Left hindlimb (tissue), 1 donor: ENCODE measurements around the gene BAIAP3.
A peak's percentile ranks its signal among the peaks of the same experiment; 100 is the strongest.

Experiments used
- DNase-seq: peaks from one replicate; pipeline ENCODE4 v3.0.0-alpha.2; 2018

The BAIAP3 gene

DNA sequence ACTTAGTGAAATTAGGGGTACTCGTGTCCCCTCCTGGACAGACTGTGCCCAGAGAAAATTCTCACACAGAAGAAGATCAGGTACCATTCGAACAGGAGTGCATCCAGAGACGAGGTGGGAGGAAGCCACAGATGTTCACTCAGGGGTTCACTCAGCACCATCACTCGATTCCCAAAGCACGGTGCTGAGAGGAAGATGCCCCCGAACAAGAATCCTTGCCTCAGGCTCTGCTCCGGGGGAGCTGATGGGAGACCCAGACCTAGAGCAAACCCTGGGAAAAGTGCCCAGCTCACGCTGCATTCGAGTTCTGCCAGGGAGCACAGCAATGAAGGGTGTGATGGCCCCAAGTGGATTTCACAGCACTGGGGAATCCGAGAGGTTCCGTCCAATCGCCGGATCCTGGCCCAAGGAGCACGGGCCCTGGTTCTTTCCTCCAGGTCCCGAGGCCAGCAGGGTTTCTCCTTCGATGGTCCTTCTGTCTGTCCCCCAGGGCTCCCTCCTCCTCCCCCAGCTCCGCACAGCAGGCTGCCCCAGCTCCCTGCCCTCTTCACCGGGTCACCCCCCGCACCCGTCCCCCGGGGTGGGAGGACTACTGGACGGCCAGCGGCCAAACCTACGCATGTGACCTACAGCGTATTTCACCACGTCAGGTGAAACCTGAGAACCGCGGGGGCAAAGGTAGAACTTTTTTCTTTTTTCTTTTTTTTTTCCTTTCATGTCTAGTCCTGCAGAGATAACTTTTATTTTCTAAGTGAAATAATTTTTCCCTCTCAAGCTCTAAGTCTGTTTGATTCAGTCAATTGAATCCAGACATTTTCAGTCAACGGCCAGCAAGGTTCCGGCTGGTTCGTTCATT lies 34.2 kb upstream of the BAIAP3 start:
- no peak for DNase-seq

DNA sequence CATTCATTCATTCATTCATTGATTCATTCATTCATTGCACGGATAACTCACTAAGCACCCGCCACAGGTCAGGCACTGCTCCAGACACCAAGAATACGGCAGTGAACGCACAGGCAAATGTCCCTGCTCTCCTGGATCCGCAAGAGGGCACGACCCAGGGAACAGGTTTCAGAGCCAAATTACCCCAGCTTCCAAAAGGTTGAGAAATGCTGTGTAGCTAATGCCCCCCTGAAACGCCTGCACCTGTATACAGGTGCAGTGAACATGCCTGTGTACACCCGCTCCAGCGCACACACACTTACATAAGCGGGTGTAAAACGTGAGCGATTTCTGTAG lies 33.6 kb upstream of the BAIAP3 start:
- DNase-seq, result no peak

DNA sequence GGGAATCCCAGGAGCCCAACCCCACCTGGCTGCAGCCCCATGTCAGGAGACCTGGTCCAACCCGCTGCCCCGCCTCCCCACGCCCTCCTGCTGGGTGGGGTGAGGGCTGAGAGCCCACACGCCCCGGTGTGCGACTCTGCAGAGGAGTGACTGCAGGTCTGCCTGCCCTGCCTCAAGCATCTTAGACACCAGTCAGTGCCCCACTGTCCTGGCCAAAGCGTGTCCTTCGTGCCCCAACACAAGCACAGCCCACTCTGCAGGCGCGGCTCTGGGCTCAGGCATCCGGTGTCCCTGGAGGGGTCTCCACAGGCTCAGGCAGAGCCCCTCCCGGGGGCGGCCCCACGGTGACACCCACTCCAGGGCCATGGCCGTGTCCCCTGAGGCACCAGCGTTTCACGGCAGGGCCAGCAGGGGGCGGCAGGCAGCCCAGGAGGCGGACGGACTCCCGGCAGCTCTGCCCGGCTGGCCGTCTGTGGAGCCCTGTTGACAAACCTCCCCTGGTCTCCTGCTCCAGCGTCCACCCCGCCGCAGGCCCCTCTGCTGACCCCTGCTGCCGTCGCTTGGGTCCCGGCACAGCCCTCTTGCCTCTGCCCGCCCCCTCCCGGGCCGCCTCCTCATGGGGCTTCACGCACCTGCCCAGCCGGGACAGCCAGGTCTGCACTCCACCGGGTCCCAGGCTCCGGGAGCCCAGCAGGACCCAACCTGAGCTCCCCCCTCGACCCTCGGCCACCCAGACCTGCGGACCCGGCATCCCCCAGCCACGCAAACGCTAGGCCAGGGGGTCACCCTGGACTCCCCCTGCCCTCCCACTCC lies 32.6 kb upstream of the BAIAP3 start:
- DNase-seq, result no peak

DNA sequence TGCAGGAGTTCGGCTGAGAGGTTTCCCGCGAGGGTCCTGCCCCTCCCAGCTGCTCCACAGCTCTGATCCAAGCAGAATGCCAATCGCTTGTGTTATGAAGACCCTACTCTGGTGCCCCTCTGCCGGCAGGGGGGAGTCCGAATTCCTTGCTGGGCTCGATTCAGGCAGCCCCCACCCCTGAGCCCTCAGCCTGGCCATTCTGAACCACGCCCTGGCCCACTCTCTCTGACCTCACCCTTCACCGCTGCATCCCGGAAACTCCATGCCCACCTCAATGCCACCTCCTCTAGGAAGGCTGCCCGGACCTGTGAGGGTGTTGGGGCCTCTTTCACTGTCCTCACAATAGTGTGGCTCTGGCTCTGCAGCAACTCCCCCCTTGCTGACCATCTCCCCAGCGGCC lies 31.9 kb upstream of the BAIAP3 start:
- no peak for DNase-seq

DNA sequence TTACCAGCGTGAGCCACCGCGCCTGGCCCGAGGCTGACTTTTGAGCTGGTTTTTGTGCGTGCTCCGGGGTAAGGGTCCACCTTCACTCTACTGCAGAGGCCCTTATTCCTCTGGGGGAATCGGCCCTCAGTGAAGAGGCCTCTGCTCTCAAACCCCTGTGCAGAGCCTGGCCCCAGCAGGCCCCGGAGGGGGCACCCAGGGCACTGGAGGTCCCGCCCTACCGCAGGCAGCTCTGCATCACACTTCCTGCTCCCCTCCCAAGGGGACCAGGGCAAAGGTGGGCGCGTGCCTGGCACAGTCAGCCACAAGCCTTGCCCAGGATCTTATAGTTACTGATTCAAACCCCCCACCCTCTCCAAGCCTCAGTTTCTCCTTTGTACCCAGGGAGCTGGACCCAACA lies 27.6 kb upstream of the BAIAP3 start:
- DNase-seq, result no peak

DNA sequence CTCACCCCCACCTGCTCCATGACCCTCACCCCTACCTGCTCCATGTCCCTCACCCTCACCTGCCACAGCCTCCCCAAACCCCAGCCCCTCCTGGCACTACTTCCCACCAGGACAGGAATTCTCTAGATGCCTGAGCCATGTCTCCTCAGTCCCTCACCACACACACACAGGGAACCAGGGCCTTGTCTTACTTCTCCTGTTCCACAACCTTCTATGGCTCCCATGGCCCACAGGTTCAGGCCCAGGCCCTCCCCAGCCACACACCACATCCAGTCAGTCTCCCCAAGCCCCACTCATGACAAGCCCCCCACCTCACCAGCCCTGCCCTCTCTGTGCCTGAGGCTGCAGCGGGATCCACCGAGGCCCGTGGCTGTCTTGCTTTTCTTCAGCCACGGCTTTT lies 27.1 kb upstream of the BAIAP3 start:
- no peak for DNase-seq

DNA sequence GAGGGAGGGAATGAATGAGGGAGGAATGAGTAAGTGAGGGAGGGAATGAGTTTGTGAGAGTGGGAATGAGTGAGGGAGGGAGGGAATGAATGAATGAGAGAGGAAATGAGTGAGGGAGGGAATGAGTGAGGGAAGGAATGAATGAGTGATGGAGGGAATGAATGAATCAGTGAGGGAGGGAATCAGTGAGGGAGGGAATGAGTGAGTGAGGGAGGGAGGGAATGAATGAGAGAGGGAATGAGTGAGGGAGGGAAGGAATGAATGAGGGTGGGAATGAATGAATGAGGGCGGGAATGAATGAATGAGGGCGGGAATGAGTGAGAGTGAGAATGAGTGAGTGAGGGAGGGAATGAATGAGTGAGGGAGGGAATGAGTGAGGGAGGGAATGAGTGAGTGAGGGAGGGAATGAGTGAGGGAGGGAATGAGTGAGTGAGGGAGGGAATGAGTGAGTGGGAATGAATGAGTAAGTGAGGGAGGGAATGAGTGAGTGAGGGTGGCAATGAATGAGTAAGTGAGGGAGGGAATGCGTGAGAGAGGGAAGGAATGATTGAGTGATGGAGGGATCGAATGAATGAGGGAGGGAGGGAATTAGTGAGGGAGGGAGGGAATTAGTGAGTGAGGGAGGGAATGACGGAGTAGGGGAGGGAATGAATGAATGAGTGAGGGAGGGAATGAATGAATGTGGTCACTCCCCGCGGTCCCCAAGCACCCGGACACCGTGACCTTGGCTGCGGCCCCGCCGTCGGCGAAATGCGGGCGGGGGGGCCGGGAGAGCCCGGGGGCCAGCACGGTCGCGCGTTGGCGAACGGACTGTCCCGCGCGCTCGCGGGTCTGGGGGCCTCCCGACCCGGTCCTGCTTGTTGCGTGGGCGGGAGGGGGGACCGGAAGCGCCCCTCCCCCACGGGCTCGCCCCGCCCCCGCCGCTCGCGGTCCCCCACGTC lies 25.1 kb upstream of the BAIAP3 start:
- DNase-seq, result no peak

DNA sequence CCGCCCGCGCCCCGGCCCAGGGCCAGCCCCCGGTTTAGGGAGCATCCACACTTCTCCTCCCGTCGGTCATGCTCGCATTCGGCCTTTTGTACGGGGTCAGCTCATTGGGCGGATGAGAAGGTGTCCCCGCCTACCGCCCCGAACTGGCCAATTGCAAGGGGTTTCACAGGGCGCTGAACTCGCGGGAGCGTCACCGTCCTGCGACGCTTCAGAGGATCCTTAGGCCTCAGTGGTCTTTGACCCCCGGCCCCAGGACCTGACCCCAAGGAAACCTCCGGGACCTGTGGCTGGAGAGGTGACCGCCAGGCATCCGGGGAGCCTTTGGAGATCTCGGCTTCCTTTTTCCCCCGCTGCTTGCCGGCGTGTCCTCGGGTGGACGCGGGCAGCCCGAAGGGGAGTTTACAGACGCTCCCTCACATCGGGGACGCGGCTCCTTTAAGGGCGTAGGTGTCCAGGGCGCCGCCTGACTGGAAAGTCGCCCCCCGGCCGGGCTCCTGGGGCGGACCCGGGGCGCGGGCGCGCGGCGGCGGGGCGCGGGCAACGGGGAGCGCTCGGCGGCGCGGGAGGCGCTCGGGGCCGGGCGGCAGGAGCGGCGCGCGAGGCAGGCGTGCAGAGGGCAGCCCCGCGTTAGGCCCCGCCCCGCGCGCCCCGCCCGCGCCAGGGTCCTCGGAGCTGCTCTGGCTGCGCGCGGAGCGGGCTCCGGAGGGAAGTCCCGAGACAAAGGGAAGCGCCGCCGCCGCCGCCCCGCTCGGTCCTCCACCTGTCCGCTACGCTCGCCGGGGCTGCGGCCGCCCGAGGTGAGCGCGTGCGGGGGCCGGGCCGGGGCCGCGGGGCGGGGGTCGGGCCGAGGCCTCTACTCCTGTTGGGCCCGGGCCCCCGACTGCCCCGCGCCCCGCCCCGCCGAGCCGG lies 24.2 kb upstream of the BAIAP3 start, which contains the start of gene UBE2I:
TSS of gene UBE2I (plus strand) at position 660 of the 909 bp plus-strand sequence. CDS start 4,395 bp downstream, outside the sequence.
- peak; percentile 99 for DNase-seq

DNA sequence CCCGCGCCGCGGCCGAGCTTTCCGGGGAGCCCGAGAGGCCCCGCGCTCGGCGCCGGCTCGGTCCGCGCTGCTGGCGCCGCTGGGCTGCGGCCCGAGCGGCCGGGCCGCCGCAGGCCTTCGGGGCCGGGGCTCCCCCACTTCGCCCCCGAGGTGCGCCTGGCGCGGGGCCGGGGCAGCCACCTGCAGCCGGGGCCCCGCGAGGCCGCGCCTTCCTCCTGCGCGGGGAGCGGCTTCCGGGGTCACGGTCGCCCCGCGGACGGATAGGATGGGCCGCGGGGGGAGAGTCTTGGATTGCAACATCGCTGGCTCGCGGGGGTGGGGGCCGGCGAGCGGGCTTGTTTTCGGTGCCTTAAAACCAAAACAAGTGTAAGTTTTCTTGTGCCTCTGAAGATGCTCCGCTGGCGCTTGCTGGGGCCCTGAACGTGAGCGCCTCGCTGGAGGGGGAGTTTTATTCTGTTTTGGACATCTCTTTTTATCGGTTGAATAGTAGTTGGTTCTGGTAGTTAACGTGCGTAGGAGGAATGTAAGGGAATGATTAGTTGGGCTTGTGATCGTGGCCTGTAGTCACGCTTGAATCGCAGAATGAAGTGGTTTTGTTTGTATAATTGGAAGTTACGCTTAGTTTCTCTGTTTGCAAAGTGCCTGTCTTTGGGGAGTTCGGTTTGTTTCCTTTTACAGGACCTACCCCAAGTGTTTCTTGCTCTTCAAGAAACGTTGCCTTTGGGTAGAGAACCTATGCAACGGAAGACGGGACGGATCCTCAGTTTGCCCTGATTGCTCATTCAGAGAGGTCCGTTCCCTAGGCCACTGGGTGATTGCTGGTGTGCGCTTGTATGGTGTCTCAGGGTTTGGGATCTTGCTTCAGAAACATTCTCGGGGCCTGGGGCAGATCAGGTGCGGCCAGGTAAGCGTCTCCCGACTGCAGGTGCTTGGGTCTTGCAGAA lies 23.3 kb upstream of the BAIAP3 start:
- DNase-seq, result no peak

DNA sequence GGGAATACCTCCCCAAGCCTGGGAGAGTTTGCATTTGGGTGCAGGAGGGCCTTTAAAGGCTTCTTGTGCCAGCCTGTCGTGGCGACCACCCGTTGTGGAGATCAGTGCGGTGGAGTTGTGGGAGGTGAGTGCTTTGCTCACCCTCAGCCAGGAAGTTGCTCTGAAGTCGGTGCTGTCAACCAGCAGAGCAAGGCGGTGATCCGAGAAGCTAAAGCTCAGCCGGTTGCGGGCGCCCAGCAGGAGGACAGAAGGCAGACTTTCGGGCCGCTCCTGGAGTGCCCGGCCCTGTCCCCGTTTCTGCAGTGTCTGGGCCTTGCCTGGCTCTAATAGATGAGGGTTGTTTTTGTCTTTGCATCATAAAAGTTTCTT lies 22.6 kb upstream of the BAIAP3 start:
- DNase-seq, result no peak

DNA sequence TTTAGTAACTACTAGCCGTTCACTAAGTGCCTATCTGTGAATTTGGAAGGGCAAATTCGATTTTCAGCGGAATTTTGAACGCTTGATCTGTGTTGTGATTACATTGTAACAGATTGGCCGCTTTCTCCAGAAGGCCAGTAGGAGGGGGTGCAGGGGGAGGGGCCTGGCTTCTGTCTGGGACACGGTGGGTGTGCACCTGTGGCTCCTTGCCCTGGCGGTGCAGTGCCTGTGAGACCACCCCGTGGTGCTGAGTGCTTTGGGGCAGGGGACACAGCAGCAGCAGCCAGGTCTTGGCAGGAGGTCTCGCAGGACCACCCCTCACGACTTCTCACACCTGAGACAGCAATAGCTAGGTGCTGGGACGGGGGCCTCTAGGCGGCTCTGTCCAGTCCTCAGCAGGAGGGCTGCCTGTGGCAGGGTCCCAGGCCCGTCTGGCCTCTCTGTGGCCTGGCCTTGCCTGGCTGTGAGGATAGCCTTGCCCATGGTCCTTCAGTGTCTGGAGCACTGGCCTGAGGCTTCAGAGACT lies 22.2 kb upstream of the BAIAP3 start:
- DNase-seq, result no peak

DNA sequence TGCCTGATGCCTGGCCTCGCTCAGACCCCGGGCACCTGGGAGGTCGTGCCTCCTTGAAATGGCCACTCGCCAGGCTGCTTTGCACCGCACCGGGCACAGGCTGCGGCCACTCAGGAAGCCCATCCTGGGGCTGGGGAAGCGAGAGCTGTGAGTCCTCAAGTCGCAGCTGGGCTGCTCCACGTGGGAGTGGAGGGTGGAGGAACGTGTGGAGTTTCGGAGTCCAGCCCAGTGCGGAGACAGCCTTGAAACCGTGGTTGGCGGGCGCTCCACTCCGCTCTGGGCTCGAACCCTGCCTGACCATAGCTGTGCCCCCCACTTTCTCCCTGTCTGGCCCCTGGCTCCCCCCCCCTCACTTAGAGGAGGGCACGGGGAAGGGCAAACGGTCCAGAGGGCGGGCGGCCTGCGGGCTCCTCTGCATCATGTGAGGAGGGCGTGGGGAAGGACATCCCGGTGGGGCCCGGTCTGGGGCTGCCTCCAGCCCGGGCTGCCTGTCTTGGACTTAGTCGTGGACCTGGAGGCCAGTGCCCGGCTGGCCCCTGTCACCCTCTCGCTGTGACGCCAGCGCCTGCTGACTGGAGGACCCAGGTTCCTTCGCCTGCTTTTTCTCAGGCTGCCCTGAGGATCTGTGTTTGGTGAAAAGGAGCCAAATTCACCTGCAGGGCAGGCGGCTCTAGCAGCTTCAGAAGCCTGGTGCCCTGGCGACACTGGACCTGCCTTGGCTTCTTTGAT lies 21.5 kb upstream of the BAIAP3 start:
- DNase-seq, result no peak

DNA sequence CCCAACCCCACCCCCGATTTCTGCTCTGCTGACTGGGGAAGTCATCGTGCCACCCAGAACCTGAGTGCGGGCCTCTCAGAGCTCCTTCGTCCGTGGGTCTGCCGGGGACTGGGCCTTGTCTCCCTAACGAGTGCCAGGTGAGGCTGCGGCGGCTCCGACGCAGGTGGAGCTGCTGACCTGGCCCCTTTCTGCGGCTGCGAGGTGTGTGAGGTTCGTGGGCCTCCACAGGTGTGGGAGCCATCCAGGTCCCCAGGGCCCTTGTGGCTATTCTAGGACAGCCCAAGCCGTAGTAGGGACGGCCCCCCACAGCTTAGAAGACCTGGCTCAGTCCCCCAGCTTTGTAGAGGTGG lies 21.0 kb upstream of the BAIAP3 start:
- no peak for DNase-seq

DNA sequence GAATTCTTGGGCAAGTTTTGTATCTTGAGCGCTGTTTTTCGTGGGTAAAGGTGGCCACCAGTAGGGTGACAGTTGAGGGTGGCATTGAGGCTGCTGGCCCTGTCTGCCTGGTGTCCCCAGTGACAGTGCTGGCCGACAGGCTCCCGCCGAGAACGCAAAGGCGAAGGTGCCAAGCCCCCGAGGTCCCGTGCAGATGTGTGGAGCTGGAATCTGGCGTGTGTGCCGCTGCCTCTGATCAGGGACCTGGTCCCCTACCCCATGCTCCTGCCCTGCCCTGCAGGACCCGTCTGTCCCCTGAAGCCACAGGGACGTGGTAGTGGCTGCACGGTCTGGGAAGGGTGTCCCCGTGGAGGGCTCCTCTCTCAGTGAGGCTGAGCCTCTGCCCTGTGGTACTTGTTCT lies 20.5 kb upstream of the BAIAP3 start:
- no peak for DNase-seq

DNA sequence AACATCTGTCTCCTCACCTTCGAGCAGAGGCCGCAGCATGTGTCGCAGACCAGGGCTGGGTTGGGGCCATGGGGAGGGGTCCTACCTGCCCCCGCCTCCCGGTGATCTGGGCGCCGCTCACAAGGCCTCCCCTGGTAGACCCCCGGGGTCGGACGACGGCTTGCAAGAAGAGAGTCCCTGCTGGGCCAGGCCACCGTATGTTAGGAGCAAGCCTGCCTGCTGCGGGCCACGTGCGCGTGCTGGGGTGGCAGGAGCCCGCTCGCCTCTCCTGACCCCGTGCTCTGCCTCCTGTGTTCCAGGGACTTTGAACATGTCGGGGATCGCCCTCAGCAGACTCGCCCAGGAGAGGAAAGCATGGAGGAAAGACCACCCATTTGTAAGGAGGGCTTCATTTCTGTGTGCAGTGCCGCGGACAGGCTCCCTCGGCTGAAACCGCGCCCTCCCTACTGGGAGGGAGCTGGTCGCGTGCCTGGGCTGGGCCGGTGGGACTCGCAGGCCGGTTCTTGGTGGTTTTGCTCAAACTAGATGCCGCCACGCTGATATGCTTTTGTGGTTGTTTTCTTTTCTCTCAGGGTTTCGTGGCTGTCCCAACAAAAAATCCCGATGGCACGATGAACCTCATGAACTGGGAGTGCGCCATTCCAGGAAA lies 19.6 kb upstream of the BAIAP3 start:
- DNase-seq, result no peak

DNA sequence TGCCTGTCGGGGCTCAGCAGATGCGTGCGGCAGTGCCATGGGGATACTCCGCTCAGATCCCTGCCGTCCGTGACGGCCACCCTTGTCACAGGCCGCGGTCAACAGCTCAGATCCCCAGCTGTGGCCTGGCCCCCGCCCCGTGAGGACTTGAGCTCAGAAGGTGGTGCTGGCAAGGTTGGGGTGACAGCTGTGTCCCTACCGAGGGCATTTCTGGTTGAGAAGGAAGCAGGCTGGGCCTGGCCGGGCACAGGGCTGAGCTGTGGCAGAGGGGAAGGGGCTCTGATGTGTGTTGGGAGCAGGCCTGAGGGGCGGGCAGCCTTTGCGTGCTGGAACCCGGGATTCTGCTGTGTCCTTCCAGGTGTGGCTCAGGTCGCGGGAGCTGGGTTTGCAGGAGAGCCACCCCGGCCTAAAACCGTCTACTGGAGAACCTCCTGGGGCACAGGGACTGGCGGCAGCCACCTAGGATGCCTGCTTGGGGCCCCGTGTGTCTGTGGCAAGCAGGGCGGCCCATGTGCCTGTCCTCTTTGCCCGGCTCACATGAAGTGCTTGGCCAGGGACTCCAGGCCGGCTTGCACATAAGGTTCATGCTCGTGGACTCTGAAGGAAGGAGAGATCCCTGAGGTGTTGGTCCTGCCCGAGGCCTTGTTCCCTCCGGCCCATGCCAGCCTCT lies 18.9 kb upstream of the BAIAP3 start:
- no peak for DNase-seq

DNA sequence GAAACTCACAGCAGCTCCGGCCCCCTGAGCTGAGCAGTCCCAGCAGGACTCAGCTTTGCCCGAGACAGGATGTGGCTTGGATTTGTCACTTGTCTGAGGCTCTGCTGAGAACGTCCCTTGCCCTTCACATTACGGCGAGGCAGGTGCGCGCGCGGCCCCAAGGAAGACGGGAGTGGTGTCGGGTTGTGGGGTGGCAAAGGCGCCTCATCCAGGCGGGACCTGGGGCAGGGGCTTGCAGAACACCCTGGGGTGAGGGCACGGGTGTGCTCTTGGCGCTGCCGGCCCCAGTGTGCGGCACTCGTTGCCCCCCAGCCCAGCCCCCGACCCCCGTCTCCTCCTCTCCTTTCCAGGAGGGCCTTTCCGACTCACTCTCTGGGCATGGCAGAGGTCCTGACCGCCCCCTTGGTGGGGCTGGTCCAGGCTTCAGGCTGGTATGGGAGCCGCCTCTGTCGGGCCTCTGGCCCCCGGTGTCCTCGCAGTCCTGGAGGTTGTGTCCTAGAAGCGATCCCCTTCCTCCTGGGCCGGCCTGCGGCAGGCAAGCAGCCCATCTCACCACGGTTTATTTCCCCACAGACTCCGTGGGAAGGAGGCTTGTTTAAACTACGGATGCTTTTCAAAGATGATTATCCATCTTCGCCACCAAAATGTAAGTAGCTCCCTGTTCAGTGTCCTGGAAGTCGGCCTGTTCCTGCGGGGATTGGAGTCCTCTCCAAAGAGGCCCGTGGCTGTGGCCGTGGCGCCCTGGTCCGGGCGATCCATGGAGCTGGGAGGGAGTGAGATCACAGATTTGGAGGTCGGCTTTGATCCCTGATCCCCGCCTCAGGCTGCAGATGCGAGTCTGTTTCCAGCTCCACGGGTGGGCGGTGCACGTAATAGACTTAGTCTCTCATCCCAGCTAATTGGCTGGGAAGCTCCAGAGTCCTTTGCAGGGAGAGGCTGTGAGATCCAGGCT lies 18.1 kb upstream of the BAIAP3 start:
- DNase-seq, result no peak

DNA sequence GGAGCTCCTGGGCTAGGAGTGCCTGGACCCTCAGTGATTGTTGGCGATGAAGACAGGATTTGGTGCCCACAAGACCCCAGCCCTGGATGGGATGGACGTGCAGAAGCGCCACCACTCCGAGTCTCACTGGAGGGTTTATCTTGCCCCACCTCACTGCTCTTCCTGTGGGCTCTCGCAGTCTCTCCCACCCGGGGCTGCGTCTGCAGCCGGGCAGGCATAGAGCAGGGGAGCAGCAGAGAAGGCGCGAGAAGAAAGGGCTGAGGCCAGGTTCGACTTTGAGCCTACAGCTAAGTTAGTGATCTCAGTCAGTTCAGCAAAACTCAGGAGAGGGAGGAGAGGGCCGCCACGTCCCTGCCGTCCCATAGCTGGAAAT lies 17.4 kb upstream of the BAIAP3 start:
- DNase-seq, result no peak
